Gastroesophageal sphincter (tissue), 3 donors: ENCODE measurements around the gene FAIM2.

ENCODE experiments used
- EP300 ChIP-seq: sonication (generic); formaldehyde crosslinking; IDR thresholded peaks from one replicate; pipeline ENCODE4 v1.6.1; 2017; ENCODE audit warnings: antibody characterized with exemption, mild to moderate bottlenecking
- POLR2AphosphoS5 ChIP-seq: sonication (generic); formaldehyde crosslinking; IDR thresholded peaks from one replicate; pipeline ENCODE4 v1.6.1; 2017; ENCODE audit warnings: antibody characterized with exemption
- TF ChIP-seq, protein P1 (sequence below), 4 experiments: fragments of 200-600 bp in 2 of 4; fragments of 450-650 bp in 2 of 4; sonication (generic) in 1 of 4; IDR thresholded peaks; one replicate each; pipeline ENCODE4 v1.5.1; 2017 to 2019; ENCODE audit warnings: antibody characterized with exemption in 4 of 4, mild to moderate bottlenecking in 2 of 4, moderate library complexity in 2 of 4

DNA sequence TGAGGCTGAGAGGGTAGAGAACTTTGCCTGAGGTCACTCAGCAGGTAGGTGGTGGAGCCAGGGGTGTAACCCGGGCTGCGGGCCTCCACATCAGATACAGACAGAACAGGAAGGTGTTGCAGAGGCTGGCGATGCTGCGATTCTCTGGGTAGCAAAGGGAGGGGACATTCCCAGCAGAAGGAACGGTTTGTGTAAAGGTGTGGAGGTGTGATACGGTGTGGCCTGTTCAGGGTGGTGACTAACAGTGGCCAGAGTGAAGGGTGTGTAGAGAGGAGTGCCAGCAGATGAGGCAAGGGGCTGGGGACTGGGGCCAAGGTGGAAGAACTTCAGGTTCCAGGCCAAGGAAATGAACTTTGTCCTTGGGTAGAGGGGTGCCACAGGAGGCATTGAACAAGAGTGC is 18.2 kb upstream of the FAIM2 start:
- TF ChIP-seq, protein P1, sequence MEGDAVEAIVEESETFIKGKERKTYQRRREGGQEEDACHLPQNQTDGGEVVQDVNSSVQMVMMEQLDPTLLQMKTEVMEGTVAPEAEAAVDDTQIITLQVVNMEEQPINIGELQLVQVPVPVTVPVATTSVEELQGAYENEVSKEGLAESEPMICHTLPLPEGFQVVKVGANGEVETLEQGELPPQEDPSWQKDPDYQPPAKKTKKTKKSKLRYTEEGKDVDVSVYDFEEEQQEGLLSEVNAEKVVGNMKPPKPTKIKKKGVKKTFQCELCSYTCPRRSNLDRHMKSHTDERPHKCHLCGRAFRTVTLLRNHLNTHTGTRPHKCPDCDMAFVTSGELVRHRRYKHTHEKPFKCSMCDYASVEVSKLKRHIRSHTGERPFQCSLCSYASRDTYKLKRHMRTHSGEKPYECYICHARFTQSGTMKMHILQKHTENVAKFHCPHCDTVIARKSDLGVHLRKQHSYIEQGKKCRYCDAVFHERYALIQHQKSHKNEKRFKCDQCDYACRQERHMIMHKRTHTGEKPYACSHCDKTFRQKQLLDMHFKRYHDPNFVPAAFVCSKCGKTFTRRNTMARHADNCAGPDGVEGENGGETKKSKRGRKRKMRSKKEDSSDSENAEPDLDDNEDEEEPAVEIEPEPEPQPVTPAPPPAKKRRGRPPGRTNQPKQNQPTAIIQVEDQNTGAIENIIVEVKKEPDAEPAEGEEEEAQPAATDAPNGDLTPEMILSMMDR (IDR thresholded peaks at IDR 0.05), result no peak
- TF ChIP-seq POLR2AphosphoS5, result no peak
- TF ChIP-seq EP300, result no peak
